HEK293 (cell line): ENCODE measurements around the gene EFEMP2.

Experiments used
- CTCF ChIA-PET: fragments of 350-600 bp; formaldehyde crosslinking; extraction: SDS; loops from one replicate; lab custom pipeline; 2021; ENCODE audit warnings: antibody characterized with exemption; lab: Yijun Ruan, JAX
- POLR2A ChIA-PET: fragments of 300-600 bp; formaldehyde crosslinking; extraction: SDS; loops from one replicate; lab custom pipeline; 2020; ENCODE audit warnings: antibody characterized with exemption, inconsistent platforms; lab: Yijun Ruan, JAX
- H3K27ac ChIP-seq: fragments of 200-500 bp; sonication (Bioruptor generic); 2 replicates; pipeline ENCODE4 v1.5.1; 2014; ENCODE audit warnings: low read depth, low read length, control low read depth, inconsistent platforms; ENCODE audit errors: extremely low read depth
- H3K36me3 ChIP-seq, 2 experiments: fragments of 200-500 bp in 1 of 2; sonication (Bioruptor generic) in 1 of 2; 1 replicate in 1 of 2; 2 replicates in 1 of 2; pipeline ENCODE4 v1.5.1; 2014 to 2017; ENCODE audit warnings: inconsistent platforms in 2 of 2, low read length in 2 of 2; ENCODE audit not compliant: control insufficient read depth in 2 of 2, insufficient read depth in 1 of 2
- H3K4me1 ChIP-seq: fragments of 200-500 bp; sonication (Bioruptor generic); 2 replicates; pipeline ENCODE4 v1.5.1; 2014; ENCODE audit warnings: mild to moderate bottlenecking, low read length, inconsistent platforms; ENCODE audit not compliant: control insufficient read depth, insufficient read depth
- H3K4me3 ChIP-seq: 2 replicates; pipeline ENCODE4 v1.5.1; 2011; ENCODE audit warnings: low read depth, mild to moderate bottlenecking, control low read depth, low read length, moderate library complexity
- H3K9me3 ChIP-seq: fragments of 200-500 bp; sonication (Bioruptor generic); 2 replicates; pipeline ENCODE4 v1.5.1; 2014; ENCODE audit warnings: low read depth, low read length, inconsistent platforms; ENCODE audit not compliant: control insufficient read depth, insufficient read depth
- EGR2 ChIP-seq: fragments of 450-650 bp; formaldehyde crosslinking; IDR thresholded peaks from 2 replicates; pipeline ENCODE4 v1.5.1; 2016; ENCODE audit warnings: low read depth, missing biosample characterization, missing genetic modification characterization
- ELK4 ChIP-seq: IDR thresholded peaks from 2 replicates; pipeline ENCODE4 v1.6.1; 2011; ENCODE audit warnings: mild to moderate bottlenecking, low read depth, low read length, borderline replicate concordance
- GLI4 ChIP-seq: fragments of 450-650 bp; formaldehyde crosslinking; IDR thresholded peaks from 2 replicates; pipeline ENCODE4 v1.5.1; 2016; ENCODE audit warnings: missing biosample characterization, missing genetic modification characterization
- PRDM1 ChIP-seq: fragments of 450-650 bp; formaldehyde crosslinking; IDR thresholded peaks from 2 replicates; pipeline ENCODE4; 2016; ENCODE audit warnings: missing biosample characterization, missing genetic modification characterization
- ZFHX2 ChIP-seq: fragments of 450-650 bp; formaldehyde crosslinking; conservative IDR thresholded peaks from 2 replicates; pipeline ENCODE4 v1.5.1; 2016; ENCODE audit warnings: missing biosample characterization, missing genetic modification characterization
- ZNF157 ChIP-seq: fragments of 450-650 bp; formaldehyde crosslinking; IDR thresholded peaks from 2 replicates; pipeline ENCODE4 v1.5.1; 2016; ENCODE audit warnings: missing biosample characterization, missing genetic modification characterization
- ZNF335 ChIP-seq: fragments of 450-650 bp; formaldehyde crosslinking; conservative IDR thresholded peaks from 2 replicates; pipeline ENCODE4 v1.5.1; 2016; ENCODE audit warnings: missing biosample characterization, missing genetic modification characterization
- ZNF530 ChIP-seq: fragments of 450-650 bp; formaldehyde crosslinking; IDR thresholded peaks from 2 replicates; pipeline ENCODE4 v1.5.1; 2016; ENCODE audit warnings: low read depth, missing biosample characterization, missing genetic modification characterization
- ZNF560 ChIP-seq: fragments of 450-650 bp; formaldehyde crosslinking; IDR thresholded peaks from 2 replicates; pipeline ENCODE4 v1.5.1; 2017; ENCODE audit warnings: missing biosample characterization, missing genetic modification characterization, borderline replicate concordance
- ZNF571 ChIP-seq: fragments of 450-650 bp; formaldehyde crosslinking; IDR thresholded peaks from 2 replicates; pipeline ENCODE4 v1.5.0; 2017; ENCODE audit warnings: missing biosample characterization, missing genetic modification characterization
- ZNF664 ChIP-seq: fragments of 450-650 bp; formaldehyde crosslinking; IDR thresholded peaks from 2 replicates; pipeline ENCODE4 v1.5.1; 2016; ENCODE audit warnings: missing biosample characterization, missing genetic modification characterization
- ZNF677 ChIP-seq: fragments of 450-650 bp; IDR thresholded peaks from 2 replicates; pipeline ENCODE4 v1.5.0; 2018; ENCODE audit warnings: missing biosample characterization, mild to moderate bottlenecking, missing genetic modification characterization, moderate library complexity
- ZSCAN23 ChIP-seq: fragments of 450-650 bp; formaldehyde crosslinking; IDR thresholded peaks from 2 replicates; pipeline ENCODE4 v1.5.1; 2016; ENCODE audit warnings: missing biosample characterization, missing genetic modification characterization
- ZSCAN5A ChIP-seq: fragments of 450-650 bp; formaldehyde crosslinking; IDR thresholded peaks from 2 replicates; pipeline ENCODE4 v1.5.1; 2016; ENCODE audit warnings: missing biosample characterization, missing genetic modification characterization
- TF ChIP-seq, protein P1 (sequence below): fragments of 450-650 bp; formaldehyde crosslinking; IDR thresholded peaks from 2 replicates; pipeline ENCODE4 v1.5.1; 2016; ENCODE audit warnings: missing biosample characterization, missing genetic modification characterization
- TF ChIP-seq, protein P2 (sequence below): fragments of 450-650 bp; formaldehyde crosslinking; IDR thresholded peaks from 2 replicates; pipeline ENCODE4 v1.5.1; 2016; ENCODE audit warnings: missing biosample characterization, missing genetic modification characterization
- TF ChIP-seq, protein P3 (sequence below): fragments of 450-650 bp; formaldehyde crosslinking; conservative IDR thresholded peaks from 2 replicates; pipeline ENCODE4 v1.5.1; 2016; ENCODE audit warnings: low read depth, missing biosample characterization, missing genetic modification characterization

The EFEMP2 gene

GRCh38 chr11:65863889-65864705, 8.5 kb downstream of the EFEMP2 start:
- CTCF ChIA-PET, result interaction anchor here (0.6 to 6.3 kb wide), 3 partner anchors 21 to 401 kb away, joined by 3 to 118 read pairs (median 18); partner anchors contain the start of genes CCDC85B and FIBP
- H3K27ac ChIP-seq, result no peak overlapping the region
- no peak overlapping the region for H3K4me3 ChIP-seq
- H3K9me3 ChIP-seq, result no peaks in the 10 kb centered on the region
- 0 out of 2 replicates have a peak, but pooled peaks cover 2% of the 10 kb centered on the region for H3K4me1 ChIP-seq
- TF ChIP-seq ZNF560, result no peak
- TF ChIP-seq ZNF571 (tag by site-specific recombination), result no peak
- TF ChIP-seq ZNF677 (tag by site-specific recombination), result no peak
- H3K36me3 ChIP-seq, result peaks cover 0 to 67% of the 10 kb centered on the region in 2 experiments; a peak in 1 of 3 replicates
- POLR2A ChIA-PET, result no interaction called here

- Histone ChIP-seq H3K27ac (no peak overlapping the region), H3K4me1 (peaks cover 4% of the 10 kb centered on the region; the same call in 1 of the 2 replicates), H3K9me3 (no peaks in the 10 kb centered on the region), H3K4me3 (no peak overlapping the region), H3K36me3 (peaks cover 0 to 64% of the 10 kb centered on the region in 2 experiments; a peak in 1 of 3 replicates)
- CTCF ChIA-PET, result interaction anchor here (0.6 to 6.3 kb wide), 4 partner anchors 24 to 401 kb away, joined by 3 to 118 read pairs (median 3); partner anchors contain the start of genes CCDC85B and FIBP
- POLR2A ChIA-PET, result interaction anchor here (1.1 to 6.5 kb wide), 2 partner anchors 6 to 151 kb away, joined by 3 to 111 read pairs; partner anchors contain the start of gene KAT5
- TF ChIP-seq, protein P1, sequence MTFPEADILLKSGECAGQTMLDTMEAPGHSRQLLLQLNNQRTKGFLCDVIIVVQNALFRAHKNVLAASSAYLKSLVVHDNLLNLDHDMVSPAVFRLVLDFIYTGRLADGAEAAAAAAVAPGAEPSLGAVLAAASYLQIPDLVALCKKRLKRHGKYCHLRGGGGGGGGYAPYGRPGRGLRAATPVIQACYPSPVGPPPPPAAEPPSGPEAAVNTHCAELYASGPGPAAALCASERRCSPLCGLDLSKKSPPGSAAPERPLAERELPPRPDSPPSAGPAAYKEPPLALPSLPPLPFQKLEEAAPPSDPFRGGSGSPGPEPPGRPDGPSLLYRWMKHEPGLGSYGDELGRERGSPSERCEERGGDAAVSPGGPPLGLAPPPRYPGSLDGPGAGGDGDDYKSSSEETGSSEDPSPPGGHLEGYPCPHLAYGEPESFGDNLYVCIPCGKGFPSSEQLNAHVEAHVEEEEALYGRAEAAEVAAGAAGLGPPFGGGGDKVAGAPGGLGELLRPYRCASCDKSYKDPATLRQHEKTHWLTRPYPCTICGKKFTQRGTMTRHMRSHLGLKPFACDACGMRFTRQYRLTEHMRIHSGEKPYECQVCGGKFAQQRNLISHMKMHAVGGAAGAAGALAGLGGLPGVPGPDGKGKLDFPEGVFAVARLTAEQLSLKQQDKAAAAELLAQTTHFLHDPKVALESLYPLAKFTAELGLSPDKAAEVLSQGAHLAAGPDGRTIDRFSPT, result peak; percentile 53
- TF ChIP-seq ELK4 (no peak), ZFHX2 (tag by site-specific recombination) (0 out of 2 replicates have a peak, but pooled peaks have one; percentile 32), ZNF157 (tag by site-specific recombination) (no peak), GLI4 (no peak), EGR2 (peak; percentile 52; the same call in 1 of the 2 replicates)
These were observed 9.4 kb downstream of the EFEMP2 start for GRCh38 chr11:65862941-65863888.

DNA sequence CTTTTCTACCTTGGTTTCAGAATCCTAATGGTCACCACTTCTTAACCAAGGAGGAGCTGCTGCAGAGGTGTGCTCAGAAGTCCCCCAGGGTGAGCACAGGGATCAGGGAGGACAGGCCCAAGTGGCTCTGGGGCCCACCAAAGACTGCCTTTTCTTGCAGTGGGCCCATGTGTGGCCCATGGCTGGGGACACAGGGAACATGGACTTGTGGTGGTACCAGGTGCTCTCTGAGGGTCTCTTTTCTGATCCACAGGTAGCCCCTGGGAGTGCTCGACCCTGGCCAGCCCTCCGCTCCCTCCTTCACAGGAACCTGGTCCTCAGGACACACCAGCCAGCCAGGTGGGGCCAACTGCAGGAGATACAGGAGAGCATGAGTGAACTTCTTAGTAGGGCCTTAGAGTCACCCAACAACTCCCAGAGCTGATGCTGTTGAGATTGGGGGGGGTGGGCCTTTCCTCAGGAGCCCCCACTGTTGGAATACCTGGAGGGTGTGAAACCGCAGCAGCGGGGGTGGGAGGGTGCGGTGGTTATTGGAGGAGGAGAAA, 10.3 kb downstream of the EFEMP2 start:
- H3K4me3 ChIP-seq, result no peak overlapping the region
- peaks cover 4% of the 10 kb centered on the region; the same call in 1 of the 2 replicates for H3K4me1 ChIP-seq
- ChIA-PET POLR2A (interaction anchor here (1.1 to 6.5 kb wide), 2 partner anchors 7 to 150 kb away, joined by 3 to 111 read pairs; partner anchors contain the start of gene KAT5), CTCF (interaction anchor here (1.1 to 6.3 kb wide), 3 partner anchors 25 to 150 kb away, joined by 4 to 118 read pairs (median 16); partner anchors contain the start of genes CCDC85B, FIBP and KAT5)
- peaks cover 0 to 57% of the 10 kb centered on the region in 2 experiments; a peak in 1 of 3 replicates for H3K36me3 ChIP-seq
- no peaks in the 10 kb centered on the region for H3K9me3 ChIP-seq
- no peak overlapping the region for H3K27ac ChIP-seq
- TF ChIP-seq PRDM1 (tag by site-specific recombination) (no peak), ZNF664 (tag by site-specific recombination) (no peak), ZNF530 (tag by site-specific recombination) (no peak), ZSCAN5A (tag by site-specific recombination) (no peak), ZSCAN23 (tag by site-specific recombination) (no peak), ZNF335 (tag by site-specific recombination) (no peak)
- TF ChIP-seq, protein P2, sequence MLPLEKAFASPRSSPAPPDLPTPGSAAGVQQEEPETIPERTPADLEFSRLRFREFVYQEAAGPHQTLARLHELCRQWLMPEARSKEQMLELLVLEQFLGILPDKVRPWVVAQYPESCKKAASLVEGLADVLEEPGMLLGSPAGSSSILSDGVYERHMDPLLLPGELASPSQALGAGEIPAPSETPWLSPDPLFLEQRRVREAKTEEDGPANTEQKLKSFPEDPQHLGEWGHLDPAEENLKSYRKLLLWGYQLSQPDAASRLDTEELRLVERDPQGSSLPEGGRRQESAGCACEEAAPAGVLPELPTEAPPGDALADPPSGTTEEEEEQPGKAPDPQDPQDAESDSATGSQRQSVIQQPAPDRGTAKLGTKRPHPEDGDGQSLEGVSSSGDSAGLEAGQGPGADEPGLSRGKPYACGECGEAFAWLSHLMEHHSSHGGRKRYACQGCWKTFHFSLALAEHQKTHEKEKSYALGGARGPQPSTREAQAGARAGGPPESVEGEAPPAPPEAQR (tag by site-specific recombination), result no peak
- TF ChIP-seq, protein P3, sequence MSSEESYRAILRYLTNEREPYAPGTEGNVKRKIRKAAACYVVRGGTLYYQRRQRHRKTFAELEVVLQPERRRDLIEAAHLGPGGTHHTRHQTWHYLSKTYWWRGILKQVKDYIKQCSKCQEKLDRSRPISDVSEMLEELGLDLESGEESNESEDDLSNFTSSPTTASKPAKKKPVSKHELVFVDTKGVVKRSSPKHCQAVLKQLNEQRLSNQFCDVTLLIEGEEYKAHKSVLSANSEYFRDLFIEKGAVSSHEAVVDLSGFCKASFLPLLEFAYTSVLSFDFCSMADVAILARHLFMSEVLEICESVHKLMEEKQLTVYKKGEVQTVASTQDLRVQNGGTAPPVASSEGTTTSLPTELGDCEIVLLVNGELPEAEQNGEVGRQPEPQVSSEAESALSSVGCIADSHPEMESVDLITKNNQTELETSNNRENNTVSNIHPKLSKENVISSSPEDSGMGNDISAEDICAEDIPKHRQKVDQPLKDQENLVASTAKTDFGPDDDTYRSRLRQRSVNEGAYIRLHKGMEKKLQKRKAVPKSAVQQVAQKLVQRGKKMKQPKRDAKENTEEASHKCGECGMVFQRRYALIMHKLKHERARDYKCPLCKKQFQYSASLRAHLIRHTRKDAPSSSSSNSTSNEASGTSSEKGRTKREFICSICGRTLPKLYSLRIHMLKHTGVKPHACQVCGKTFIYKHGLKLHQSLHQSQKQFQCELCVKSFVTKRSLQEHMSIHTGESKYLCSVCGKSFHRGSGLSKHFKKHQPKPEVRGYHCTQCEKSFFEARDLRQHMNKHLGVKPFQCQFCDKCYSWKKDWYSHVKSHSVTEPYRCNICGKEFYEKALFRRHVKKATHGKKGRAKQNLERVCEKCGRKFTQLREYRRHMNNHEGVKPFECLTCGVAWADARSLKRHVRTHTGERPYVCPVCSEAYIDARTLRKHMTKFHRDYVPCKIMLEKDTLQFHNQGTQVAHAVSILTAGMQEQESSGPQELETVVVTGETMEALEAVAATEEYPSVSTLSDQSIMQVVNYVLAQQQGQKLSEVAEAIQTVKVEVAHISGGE, result no peak
